HepG2 (cell line): ENCODE measurements around the gene IRF7. TPM values are rescaled to one million over a fixed set of nuclear protein-coding genes. Genes with fewer than 3 reads are reported as not detected.

Experiments used
- AKNA ChIP-seq: sonication (generic); formaldehyde crosslinking; IDR thresholded peaks from 2 replicates; pipeline ENCODE4 v1.4.0; 2020; ENCODE audit warnings: missing genetic modification reagents, borderline replicate concordance
- ATRX ChIP-seq: sonication (generic); formaldehyde crosslinking; IDR thresholded peaks from 2 replicates; pipeline ENCODE4 v1.4.0; 2020; ENCODE audit warnings: missing genetic modification reagents, borderline replicate concordance
- FOSL2 ChIP-seq: sonication (generic); formaldehyde crosslinking; IDR thresholded peaks from 2 replicates; pipeline ENCODE4 v1.4.0; 2020; ENCODE audit warnings: missing genetic modification reagents
- KAT8 ChIP-seq: IDR thresholded peaks from 2 replicates; pipeline ENCODE4 v1.6.1; 2016; ENCODE audit warnings: missing genetic modification reagents, missing compliant biosample characterization
- ZBTB10 ChIP-seq: sonication (generic); formaldehyde crosslinking; IDR thresholded peaks from 2 replicates; pipeline ENCODE4 v1.4.0; 2020; ENCODE audit warnings: missing genetic modification reagents, borderline replicate concordance
- ZNF282 ChIP-seq: fragments of 450-650 bp; IDR thresholded peaks from 2 replicates; pipeline ENCODE4 v1.6.1; 2018; ENCODE audit not compliant: partially characterized antibody
- ZNF720 ChIP-seq: sonication (generic); formaldehyde crosslinking; IDR thresholded peaks from 2 replicates; pipeline ENCODE4 v1.4.0; 2020; ENCODE audit warnings: missing genetic modification reagents
- ZNF816 ChIP-seq: sonication (generic); formaldehyde crosslinking; IDR thresholded peaks from 2 replicates; pipeline ENCODE4 v1.8.0; 2022; ENCODE audit warnings: missing genetic modification reagents, mild to moderate bottlenecking, borderline replicate concordance
- ZXDC ChIP-seq: sonication (generic); formaldehyde crosslinking; IDR thresholded peaks from 2 replicates; pipeline ENCODE4 v1.5.0; 2020; ENCODE audit warnings: mild to moderate bottlenecking, missing genetic modification reagents
- polyA plus RNA-seq, 8 experiments: library from polyadenylated mRNA; depleted of rRNA in 3 of 8; stranded (reverse) in 7 of 8; unstranded in 1 of 8; fragments of >200 nt; fragmentation: Illumina TruSeq in 4 of 8; extraction: Trizol in 4 of 8; gene quantifications; 2 replicates each; pipeline versions ENCODE4 v1.2.1 to v1.2.3, GENCODE V29; 2011 to 2016; ENCODE audit warnings: low read depth in 4 of 8, missing spikeins in 1 of 8, mixed read lengths in 1 of 8; ENCODE audit not compliant: insufficient read depth in 1 of 8
- total RNA-seq, 5 experiments: library from RNA; depleted of rRNA; stranded (reverse); fragments of >200 nt; fragmentation: Illumina TruSeq; extraction: Trizol; gene quantifications; 2 replicates each; pipeline ENCODE4 v1.2.3, GENCODE V29; 2016; ENCODE audit warnings: low read depth in 1 of 5
- TF ChIP-seq, protein P1 (sequence below): IDR thresholded peaks from 2 replicates; pipeline ENCODE4 v1.4.0; 2020; ENCODE audit warnings: mild to moderate bottlenecking, missing genetic modification reagents
- TF ChIP-seq, protein P2 (sequence below): sonication (generic); formaldehyde crosslinking; IDR thresholded peaks from 2 replicates; pipeline ENCODE4 v1.9.0; 2021; ENCODE audit warnings: missing genetic modification reagents, mild to moderate bottlenecking, borderline replicate concordance

Gene IRF7
- total and polyA plus RNA-seq, 2 of the 13 experiments (the other 11 are each of a cell fraction or from before 2014, with no cell fraction given): not detected

DNA sequence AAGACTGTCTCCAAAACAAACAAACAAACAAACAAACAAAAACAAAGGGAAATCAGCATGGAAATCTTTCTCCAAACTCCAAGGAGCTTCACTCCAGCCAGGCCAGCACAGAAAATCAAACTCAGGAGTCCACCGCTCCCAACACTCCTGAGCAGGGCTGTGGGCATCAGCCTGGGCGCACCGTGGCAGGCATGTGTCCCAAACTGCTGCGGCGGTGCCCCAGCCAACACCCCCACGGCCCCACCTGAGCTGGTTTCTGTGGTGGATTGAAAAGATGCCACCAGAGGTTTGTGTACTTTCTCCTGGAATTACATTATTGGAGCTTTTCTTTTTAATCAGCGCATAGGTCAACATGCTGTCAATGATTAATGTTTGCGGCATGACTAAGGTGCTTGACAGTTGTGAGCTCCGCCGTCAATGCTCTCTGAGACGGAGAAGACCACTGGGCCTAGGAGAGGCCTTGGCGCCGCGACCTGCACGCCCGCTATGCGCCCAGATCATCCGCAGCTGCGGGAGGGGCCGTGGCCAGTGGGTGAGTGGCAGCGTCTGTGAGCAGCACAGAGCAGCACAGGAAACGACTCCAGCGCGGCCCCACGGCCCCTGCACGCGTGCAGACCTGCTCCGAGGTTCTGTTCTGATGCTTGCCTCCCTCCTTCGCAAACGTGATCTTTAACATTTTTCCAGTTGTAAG is 39.4 kb upstream of the IRF7 start (continued):
- TF ChIP-seq, protein P1, sequence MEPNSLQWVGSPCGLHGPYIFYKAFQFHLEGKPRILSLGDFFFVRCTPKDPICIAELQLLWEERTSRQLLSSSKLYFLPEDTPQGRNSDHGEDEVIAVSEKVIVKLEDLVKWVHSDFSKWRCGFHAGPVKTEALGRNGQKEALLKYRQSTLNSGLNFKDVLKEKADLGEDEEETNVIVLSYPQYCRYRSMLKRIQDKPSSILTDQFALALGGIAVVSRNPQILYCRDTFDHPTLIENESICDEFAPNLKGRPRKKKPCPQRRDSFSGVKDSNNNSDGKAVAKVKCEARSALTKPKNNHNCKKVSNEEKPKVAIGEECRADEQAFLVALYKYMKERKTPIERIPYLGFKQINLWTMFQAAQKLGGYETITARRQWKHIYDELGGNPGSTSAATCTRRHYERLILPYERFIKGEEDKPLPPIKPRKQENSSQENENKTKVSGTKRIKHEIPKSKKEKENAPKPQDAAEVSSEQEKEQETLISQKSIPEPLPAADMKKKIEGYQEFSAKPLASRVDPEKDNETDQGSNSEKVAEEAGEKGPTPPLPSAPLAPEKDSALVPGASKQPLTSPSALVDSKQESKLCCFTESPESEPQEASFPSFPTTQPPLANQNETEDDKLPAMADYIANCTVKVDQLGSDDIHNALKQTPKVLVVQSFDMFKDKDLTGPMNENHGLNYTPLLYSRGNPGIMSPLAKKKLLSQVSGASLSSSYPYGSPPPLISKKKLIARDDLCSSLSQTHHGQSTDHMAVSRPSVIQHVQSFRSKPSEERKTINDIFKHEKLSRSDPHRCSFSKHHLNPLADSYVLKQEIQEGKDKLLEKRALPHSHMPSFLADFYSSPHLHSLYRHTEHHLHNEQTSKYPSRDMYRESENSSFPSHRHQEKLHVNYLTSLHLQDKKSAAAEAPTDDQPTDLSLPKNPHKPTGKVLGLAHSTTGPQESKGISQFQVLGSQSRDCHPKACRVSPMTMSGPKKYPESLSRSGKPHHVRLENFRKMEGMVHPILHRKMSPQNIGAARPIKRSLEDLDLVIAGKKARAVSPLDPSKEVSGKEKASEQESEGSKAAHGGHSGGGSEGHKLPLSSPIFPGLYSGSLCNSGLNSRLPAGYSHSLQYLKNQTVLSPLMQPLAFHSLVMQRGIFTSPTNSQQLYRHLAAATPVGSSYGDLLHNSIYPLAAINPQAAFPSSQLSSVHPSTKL: peak; percentile 39
- 0 out of 2 replicates have a peak, but pooled peaks have one; percentile 38 for TF ChIP-seq KAT8 (CRISPR knock-in tag)
- no peak for TF ChIP-seq ZNF720
- TF ChIP-seq AKNA (CRISPR knock-in tag): no peak
- TF ChIP-seq, protein P2, sequence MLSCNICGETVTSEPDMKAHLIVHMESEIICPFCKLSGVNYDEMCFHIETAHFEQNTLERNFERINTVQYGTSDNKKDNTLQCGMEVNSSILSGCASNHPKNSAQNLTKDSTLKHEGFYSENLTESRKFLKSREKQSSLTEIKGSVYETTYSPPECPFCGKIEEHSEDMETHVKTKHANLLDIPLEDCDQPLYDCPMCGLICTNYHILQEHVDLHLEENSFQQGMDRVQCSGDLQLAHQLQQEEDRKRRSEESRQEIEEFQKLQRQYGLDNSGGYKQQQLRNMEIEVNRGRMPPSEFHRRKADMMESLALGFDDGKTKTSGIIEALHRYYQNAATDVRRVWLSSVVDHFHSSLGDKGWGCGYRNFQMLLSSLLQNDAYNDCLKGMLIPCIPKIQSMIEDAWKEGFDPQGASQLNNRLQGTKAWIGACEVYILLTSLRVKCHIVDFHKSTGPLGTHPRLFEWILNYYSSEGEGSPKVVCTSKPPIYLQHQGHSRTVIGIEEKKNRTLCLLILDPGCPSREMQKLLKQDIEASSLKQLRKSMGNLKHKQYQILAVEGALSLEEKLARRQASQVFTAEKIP (CRISPR knock-in tag): no peak
- TF ChIP-seq ATRX: no peak
- no peak for TF ChIP-seq ZNF816
- TF ChIP-seq FOSL2: peak; percentile 74
- TF ChIP-seq ZXDC (CRISPR knock-in tag): no peak
- no peak for TF ChIP-seq ZBTB10 (CRISPR knock-in tag)
- no peak for TF ChIP-seq ZNF282
